ENCODE measurements around the gene KRT7.

Gene KRT7

DNA sequence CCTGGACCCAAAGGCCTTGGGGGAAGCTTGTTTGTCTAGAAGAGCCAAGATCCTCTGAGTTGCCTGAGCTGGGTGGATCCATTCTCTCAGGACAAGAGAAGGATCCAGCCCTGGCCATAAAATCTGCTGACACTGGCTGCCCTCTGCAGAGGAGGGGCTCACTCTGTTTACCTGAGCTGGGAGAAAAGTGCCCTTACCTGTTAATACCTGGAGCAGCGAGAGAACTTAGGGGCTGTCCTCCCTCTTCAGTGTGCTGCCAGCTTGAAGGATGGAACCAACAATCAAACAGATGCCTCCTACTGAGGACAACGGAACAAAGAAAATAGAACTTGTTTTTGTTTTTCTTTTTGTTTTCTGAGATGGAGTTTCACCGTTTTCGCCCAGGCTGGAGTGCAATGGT, 7.3 kb upstream of the KRT7 start:
- TF ChIP-seq TAF1 (IDR thresholded peaks at IDR 0.05; ENCODE audit: borderline replicate concordance, low read depth, low read length), result no peak
- no peak for TF ChIP-seq POLR2AphosphoS5 (IDR thresholded peaks at IDR 0.05; ENCODE audit: low read depth, low read length)
- TF ChIP-seq POLR2A (IDR thresholded peaks at IDR 0.05; ENCODE audit: low read depth, low read length), result no peak
- FAIRE-seq (no peak), DNase-seq (ENCODE audit: insufficient read length) (no peak)

GRCh38 chr12:52226446-52226845, 6.6 kb upstream of the KRT7 start:
- FAIRE-seq, result no peak
- TF ChIP-seq TAF1 (IDR thresholded peaks at IDR 0.05; ENCODE audit: borderline replicate concordance, low read depth, low read length) (no peak), POLR2A (IDR thresholded peaks at IDR 0.05; ENCODE audit: low read depth, low read length) (no peak), POLR2AphosphoS5 (IDR thresholded peaks at IDR 0.05; ENCODE audit: low read depth, low read length) (no peak)
- DNase-seq (ENCODE audit: insufficient read length), result no peak

- FAIRE-seq (no peak), DNase-seq (ENCODE audit: insufficient read length) (no peak)
- no peak for TF ChIP-seq POLR2AphosphoS5 (IDR thresholded peaks at IDR 0.05; ENCODE audit: low read depth, low read length)
- TF ChIP-seq POLR2A (IDR thresholded peaks at IDR 0.05; ENCODE audit: low read depth, low read length), result no peak
- TF ChIP-seq TAF1 (IDR thresholded peaks at IDR 0.05; ENCODE audit: borderline replicate concordance, low read depth, low read length), result no peak
Measured at GRCh38 chr12:52227606-52228166, 5.4 kb upstream of the KRT7 start.

- DNase-seq (ENCODE audit: insufficient read length), result no peak
- no peak for TF ChIP-seq POLR2A (IDR thresholded peaks at IDR 0.05; ENCODE audit: low read depth, low read length)
- no peak for FAIRE-seq
Measured at GRCh38 chr12:52228366-52228765, 4.7 kb upstream of the KRT7 start.

DNA sequence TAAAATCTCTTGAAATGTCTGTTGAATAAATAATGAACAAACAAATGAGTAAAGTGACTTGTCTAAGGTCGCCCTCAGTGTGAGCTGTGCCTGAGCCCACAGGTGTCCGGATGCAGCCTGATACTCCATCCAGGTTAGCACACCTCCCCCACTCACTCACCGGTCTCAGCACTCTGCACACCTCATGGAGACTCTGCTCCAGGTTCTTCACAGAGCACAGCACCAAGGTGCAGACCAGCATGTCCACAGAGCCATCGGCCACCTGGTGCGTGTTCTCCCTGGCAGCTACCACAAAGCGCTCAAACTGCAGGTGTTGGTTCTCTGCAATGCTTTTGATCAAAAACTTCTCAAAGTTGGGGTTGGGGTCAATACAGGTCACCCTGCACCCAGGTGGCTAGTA, 4.1 kb upstream of the KRT7 start:
- no peak for FAIRE-seq
- TF ChIP-seq TAF1 (IDR thresholded peaks at IDR 0.05; ENCODE audit: borderline replicate concordance, low read depth, low read length) (no peak), POLR2A (IDR thresholded peaks at IDR 0.05; ENCODE audit: low read depth, low read length) (no peak), POLR2AphosphoS5 (IDR thresholded peaks at IDR 0.05; ENCODE audit: low read depth, low read length) (no peak)
- DNase-seq (ENCODE audit: insufficient read length), result no peak

DNA sequence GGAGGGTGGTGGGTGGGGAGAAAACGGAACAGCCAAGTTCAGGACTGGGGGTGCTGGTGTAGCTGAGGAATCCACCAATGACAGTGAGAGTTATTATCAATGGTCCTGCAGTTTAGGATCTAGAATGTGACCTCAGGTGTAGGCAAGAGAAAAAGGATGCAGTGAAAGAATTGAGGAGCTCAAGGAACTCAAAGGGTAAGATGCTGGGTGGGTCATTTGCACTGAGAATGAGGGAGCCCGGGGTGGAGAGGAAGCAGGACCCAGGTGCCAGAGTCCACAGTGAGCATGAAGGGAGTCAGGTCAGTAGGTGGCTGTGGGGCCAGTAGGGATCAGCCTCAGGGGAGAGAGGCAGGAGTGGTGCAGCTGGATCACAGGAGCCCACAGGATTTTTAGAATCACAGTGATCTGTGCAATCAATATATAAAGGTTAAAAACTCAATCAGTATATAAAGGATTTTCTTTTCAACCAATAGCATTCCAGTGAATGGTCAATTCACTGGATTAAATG, 3.2 kb upstream of the KRT7 start:
- no peak for FAIRE-seq
- DNase-seq (ENCODE audit: insufficient read length), result no peak
- no peak for TF ChIP-seq POLR2A (IDR thresholded peaks at IDR 0.05; ENCODE audit: low read depth, low read length)
- TF ChIP-seq TAF1 (IDR thresholded peaks at IDR 0.05; ENCODE audit: borderline replicate concordance, low read depth, low read length), result no peak
- no peak for TF ChIP-seq POLR2AphosphoS5 (IDR thresholded peaks at IDR 0.05; ENCODE audit: low read depth, low read length)

DNA sequence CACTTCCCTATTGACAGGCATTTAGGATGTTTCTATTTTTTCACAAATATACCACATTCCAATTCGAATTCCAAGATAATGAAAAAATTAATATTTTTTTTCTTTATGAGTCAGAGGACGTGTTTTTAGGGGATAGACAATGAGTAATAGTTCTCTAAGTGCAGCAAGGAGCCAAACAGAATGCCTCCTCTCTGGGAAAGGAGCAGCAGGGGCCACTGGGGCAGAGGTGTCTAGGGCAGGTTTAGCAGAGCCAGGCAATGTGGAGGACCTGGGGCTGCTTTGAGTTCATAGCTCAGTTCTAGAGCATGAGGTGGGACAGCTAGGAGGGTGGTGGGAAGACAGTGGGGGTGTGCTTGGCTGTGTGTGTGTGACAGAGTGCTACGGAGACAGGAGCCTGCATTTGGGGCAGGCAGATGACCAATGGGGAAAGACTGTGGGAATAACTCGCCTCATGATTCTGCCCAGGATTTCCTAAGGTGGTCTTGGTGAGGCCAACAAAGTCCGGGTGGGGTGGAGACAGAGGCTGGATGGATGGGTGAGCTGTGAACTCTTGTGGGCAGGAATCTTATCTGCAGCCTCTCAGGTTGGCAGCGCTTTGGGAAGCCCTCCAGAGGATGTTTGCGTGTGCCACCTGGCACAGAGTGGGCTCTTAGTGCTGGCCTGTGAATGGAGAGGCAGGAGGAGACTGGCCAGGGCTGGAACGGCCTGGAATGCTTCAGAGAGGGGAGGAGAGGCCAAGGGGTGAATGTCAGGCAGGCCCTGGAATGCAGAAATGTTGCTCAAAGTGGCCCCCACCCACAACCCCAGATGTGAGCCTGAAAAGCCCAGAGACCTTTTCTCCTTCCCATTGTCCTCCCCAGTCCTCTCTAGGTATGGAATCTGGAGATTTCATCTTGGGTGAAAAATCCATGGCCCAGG, 2.4 kb upstream of the KRT7 start:
- FAIRE-seq, result no peak
- DNase-seq (ENCODE audit: insufficient read length), result no peak
- TF ChIP-seq TAF1 (IDR thresholded peaks at IDR 0.05; ENCODE audit: borderline replicate concordance, low read depth, low read length) (no peak), POLR2A (IDR thresholded peaks at IDR 0.05; ENCODE audit: low read depth, low read length) (no peak), POLR2AphosphoS5 (IDR thresholded peaks at IDR 0.05; ENCODE audit: low read depth, low read length) (no peak)

DNA sequence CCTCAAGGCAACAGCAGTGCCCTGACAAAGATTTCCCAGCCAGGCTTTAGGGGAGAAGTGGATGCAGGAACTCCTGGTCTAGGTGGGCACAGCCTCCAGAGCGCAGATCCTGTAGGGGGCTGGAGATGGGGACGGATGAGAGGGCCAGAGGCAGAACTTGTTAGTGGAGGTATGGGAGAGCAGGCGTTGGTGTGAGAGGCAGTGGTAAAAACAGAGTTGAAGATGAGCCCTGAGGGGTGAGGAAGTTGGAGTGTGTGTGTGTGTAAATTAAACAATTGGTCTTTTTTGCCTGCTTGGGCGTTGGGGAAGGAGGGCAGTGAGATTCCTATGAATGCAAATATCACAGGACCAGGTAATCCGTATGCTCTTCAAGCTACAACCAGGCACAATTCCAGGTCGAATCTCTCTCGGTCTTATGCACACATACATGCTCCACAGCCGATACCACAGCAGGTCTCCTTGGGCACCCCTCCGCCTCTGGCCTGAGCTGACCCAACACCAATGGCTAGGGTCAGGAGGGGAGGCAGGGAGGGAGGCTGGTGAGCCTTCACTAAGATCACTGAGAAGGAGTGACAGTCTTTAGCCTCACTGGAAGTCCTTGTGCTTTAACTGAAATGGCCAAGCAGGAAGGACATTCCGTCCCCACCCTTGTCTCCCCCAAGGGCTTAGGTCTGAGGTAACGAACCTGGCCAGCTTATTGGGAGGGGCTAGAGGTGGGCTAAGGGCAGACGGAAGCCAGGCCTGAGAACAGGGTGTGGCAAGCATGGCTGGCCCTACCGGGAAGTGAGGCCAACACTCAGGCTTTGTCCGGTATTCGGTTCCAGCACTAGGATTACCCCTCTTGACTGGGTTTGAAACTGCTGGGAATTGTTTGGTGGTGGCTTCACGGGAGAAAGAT, 1.5 kb upstream of the KRT7 start:
- TF ChIP-seq POLR2AphosphoS5 (IDR thresholded peaks at IDR 0.05; ENCODE audit: low read depth, low read length), result no peak
- no peak for TF ChIP-seq POLR2A (IDR thresholded peaks at IDR 0.05; ENCODE audit: low read depth, low read length)
- no peak for FAIRE-seq
- DNase-seq (ENCODE audit: insufficient read length), result no peak

DNA sequence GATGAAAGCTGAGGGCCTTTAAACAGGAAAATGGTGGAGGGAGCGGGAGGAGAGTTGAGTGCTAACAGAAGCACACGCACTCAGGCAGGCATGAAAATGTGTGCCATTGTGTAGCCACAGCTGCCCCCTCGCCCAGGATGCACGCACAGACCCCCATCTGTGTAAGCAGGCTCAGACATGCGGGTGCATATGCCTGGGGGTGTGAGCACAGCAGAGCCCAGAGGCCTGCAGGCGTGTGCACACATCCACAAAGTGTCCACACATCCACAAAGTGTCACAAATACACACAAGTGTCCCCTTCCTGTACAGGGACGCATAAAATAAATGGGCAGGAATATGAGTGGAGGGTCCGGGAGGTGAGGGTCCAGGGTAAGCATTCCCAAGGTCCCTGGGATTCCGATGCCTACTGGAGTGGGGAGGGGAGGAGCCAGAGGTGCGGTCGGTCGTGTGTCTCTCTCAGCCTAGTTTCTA, 805 bp upstream of the KRT7 start:
- FAIRE-seq (no peak), DNase-seq (ENCODE audit: insufficient read length) (no peak)
- TF ChIP-seq POLR2AphosphoS5 (IDR thresholded peaks at IDR 0.05; ENCODE audit: low read depth, low read length), result no peak
- no peak for TF ChIP-seq POLR2A (IDR thresholded peaks at IDR 0.05; ENCODE audit: low read depth, low read length)
- no peak for TF ChIP-seq TAF1 (IDR thresholded peaks at IDR 0.05; ENCODE audit: borderline replicate concordance, low read depth, low read length)

DNA sequence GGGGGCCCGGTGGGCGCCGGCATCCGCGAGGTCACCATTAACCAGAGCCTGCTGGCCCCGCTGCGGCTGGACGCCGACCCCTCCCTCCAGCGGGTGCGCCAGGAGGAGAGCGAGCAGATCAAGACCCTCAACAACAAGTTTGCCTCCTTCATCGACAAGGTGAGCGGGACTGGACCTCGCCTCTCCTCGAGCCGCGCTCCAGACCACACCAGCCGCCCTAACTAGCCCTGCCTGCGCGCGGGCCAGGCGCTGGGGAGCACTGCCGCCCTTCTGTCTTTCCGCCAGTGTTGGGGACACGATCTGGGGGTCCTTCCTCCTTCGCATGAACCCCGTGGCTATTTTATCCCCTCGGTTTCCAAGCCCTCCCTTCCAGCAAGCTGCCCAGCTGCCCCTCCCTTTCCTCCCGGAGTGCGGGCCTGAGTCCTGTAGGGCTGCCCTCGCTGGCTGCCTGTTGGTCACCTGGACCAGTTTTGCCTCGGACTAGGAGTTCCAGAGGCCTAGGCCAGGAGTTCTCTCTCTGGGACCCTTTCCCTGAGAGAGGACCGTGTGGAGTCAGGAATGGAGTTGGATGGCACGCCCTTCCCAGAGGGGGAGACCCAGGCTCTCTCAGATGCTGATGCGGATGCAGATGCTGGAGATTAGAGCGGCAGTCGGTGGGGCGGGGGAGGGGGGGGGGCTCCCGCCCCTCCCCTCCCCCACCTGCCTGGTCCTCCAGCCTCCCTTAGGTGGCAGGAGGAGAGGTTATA, 592 bp downstream of the KRT7 start:
- DNase-seq (ENCODE audit: insufficient read length) (no peak), FAIRE-seq (no peak)
- TF ChIP-seq POLR2A (IDR thresholded peaks at IDR 0.05; ENCODE audit: low read depth, low read length) (no peak), TAF1 (IDR thresholded peaks at IDR 0.05; ENCODE audit: borderline replicate concordance, low read depth, low read length) (no peak), POLR2AphosphoS5 (IDR thresholded peaks at IDR 0.05; ENCODE audit: low read depth, low read length) (no peak)

Measured in GM12892 (cell line).